OCI-LY7 (cell line): ENCODE data around the gene APBB2. TPM values are rescaled to one million over a fixed set of nuclear protein-coding genes. Genes with fewer than 3 reads are reported as not detected.

ENCODE experiments used
- BruUV-seq: library from RNA; stranded (reverse); fragments of 400-500 nt; replicated peaks from 2 replicates; lab custom pipeline; 2021; lab: Mats Ljungman, UMichigan
- CTCF ChIA-PET: fragments of 300-600 bp; sonication (Branson Sonifier 250); formaldehyde crosslinking; loops from one replicate; lab custom pipeline; 2022; ENCODE audit warnings: antibody characterized with exemption; ENCODE audit not compliant: unreplicated experiment; lab: Charles Lee
- POLR2A ChIA-PET: fragments of 300-600 bp; sonication (Branson Sonifier 250); formaldehyde crosslinking; loops from one replicate; lab custom pipeline; 2022; ENCODE audit warnings: antibody characterized with exemption; lab: Charles Lee
- DNase-seq: peaks from one replicate; pipeline ENCODE4 v3.0.0-alpha.2; 2015; ENCODE audit warnings: low spot score
- H2AFZ ChIP-seq: fragments of 200-600 bp; sonication (generic), shearing (Covaris generic); 2 replicates; pipeline ENCODE4 v1.6.1; 2014; ENCODE audit warnings: mild to moderate bottlenecking, antibody characterized with exemption, low read length, moderate library complexity
- H3K27ac ChIP-seq: fragments of 200-600 bp; sonication (generic); 2 replicates; pipeline ENCODE4 v1.5.1; 2014; ENCODE audit warnings: mixed run types, low read depth, mild to moderate bottlenecking, moderate library complexity, low read length, inconsistent platforms; ENCODE audit not compliant: poor library complexity, severe bottlenecking
- H3K36me3 ChIP-seq: fragments of 200-600 bp; sonication (generic); 2 replicates; pipeline ENCODE4 v1.6.1; 2014; ENCODE audit warnings: mild to moderate bottlenecking, antibody characterized with exemption, low read length, moderate library complexity, mixed read lengths; ENCODE audit not compliant: insufficient read depth
- H3K4me1 ChIP-seq: fragments of 200-600 bp; sonication (generic); 2 replicates; pipeline ENCODE4 v1.5.1; 2014; ENCODE audit warnings: mild to moderate bottlenecking, low read length; ENCODE audit not compliant: insufficient read depth, poor library complexity, severe bottlenecking
- H3K4me2 ChIP-seq: fragments of 200-600 bp; sonication (generic); 2 replicates; pipeline ENCODE4 v1.6.1; 2014; ENCODE audit warnings: mild to moderate bottlenecking, low read length
- H3K4me3 ChIP-seq: fragments of 200-600 bp; sonication (generic); 2 replicates; pipeline ENCODE4 v1.5.1; 2014; ENCODE audit warnings: mild to moderate bottlenecking, low read depth, low read length; ENCODE audit not compliant: poor library complexity, severe bottlenecking
- H3K79me2 ChIP-seq: fragments of 200-600 bp; sonication (generic); 2 replicates; pipeline ENCODE4 v1.6.1; 2016; ENCODE audit warnings: low read depth, mild to moderate bottlenecking, low read length, moderate library complexity, mixed read lengths; ENCODE audit not compliant: insufficient read depth
- H3K9me2 ChIP-seq: fragments of 200-600 bp; sonication (generic); 2 replicates; pipeline ENCODE4 v1.6.1; 2016; ENCODE audit warnings: mild to moderate bottlenecking, low read length, mixed read lengths; ENCODE audit not compliant: insufficient read depth
- H3K9me3 ChIP-seq: fragments of 200-600 bp; sonication (generic); 2 replicates; pipeline ENCODE4 v1.6.1; 2014; ENCODE audit warnings: mild to moderate bottlenecking, mixed run types, low read length, mixed read lengths
- H4K20me1 ChIP-seq: fragments of 200-600 bp; sonication (generic); 2 replicates; pipeline ENCODE4 v1.6.1; 2014; ENCODE audit warnings: mild to moderate bottlenecking, antibody characterized with exemption, low read length, moderate library complexity, mixed read lengths; ENCODE audit not compliant: insufficient read depth
- EZH2phosphoT487 ChIP-seq: fragments of 200-600 bp; sonication (generic); IDR thresholded peaks from 2 replicates; pipeline ENCODE4 v1.6.1; 2018; ENCODE audit warnings: low read depth, borderline replicate concordance, mild to moderate bottlenecking, mixed run types, antibody characterized with exemption, low read length, moderate library complexity, mixed read lengths
- intact Hi-C: fragments of 100-400 bp; cut with micrococcal nuclease; formaldehyde crosslinking; loops from one replicate; pipeline ENCODE4 v1.10.0; 2022; ENCODE audit not compliant: unreplicated experiment
- total RNA-seq, 2 experiments: library from RNA; depleted of rRNA in 1 of 2; stranded (reverse); fragments of >200 nt in 1 of 2; shearing (Covaris generic) in 1 of 2; gene quantifications; 2 replicates each; pipeline ENCODE4 v1.2.3, GENCODE V29; 2014 to 2022
- TF ChIP-seq, protein P1 (sequence below): fragments of 200-600 bp; sonication (generic); conservative IDR thresholded peaks from 2 replicates; pipeline ENCODE4 v1.5.1; 2014; ENCODE audit warnings: mild to moderate bottlenecking, antibody characterized with exemption, low read length, moderate library complexity, mixed read lengths

The APBB2 gene
- total RNA-seq, 2 experiments from 2014 or later, result 66.4 to 88.5 TPM

DNA sequence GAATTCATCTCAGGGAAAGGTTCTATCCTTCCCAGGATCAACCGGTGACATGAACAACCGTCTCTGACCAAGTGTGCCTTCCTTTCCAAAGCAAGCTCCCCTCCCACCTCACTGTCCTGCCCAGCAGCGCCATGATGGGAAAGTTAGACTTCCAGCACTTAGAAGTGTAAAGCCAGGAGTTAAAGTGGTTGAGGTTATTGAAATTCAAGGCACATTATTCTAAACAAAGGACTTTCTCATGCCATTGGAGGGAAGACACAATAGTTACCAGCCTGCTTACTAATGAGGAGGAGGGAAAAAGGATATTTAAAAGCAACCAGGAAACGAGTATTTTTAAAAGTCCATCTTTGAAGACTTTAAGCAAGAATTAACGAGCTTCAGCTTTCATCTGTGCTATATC, 367.8 kb downstream of the APBB2 start:
- no TSS peak for BruUV-seq
- H3K4me3 ChIP-seq, result no peak overlapping the region
- no peak overlapping the region for H3K27ac ChIP-seq
- no peaks in the 10 kb centered on the region for H3K4me1 ChIP-seq
- no peaks in the 10 kb centered on the region for H4K20me1 ChIP-seq
- no peak for DNase-seq
- CTCF ChIA-PET, result interaction anchor here (1.2 kb wide), 1 partner anchor 50 kb away, joined by 3 read pairs; no protein-coding TSS in a partner anchor
- intact Hi-C loops, result no loop called here
- no peaks in the 10 kb centered on the region for H3K36me3 ChIP-seq
- no peak for TF ChIP-seq EZH2phosphoT487
- TF ChIP-seq, protein P1, sequence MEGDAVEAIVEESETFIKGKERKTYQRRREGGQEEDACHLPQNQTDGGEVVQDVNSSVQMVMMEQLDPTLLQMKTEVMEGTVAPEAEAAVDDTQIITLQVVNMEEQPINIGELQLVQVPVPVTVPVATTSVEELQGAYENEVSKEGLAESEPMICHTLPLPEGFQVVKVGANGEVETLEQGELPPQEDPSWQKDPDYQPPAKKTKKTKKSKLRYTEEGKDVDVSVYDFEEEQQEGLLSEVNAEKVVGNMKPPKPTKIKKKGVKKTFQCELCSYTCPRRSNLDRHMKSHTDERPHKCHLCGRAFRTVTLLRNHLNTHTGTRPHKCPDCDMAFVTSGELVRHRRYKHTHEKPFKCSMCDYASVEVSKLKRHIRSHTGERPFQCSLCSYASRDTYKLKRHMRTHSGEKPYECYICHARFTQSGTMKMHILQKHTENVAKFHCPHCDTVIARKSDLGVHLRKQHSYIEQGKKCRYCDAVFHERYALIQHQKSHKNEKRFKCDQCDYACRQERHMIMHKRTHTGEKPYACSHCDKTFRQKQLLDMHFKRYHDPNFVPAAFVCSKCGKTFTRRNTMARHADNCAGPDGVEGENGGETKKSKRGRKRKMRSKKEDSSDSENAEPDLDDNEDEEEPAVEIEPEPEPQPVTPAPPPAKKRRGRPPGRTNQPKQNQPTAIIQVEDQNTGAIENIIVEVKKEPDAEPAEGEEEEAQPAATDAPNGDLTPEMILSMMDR, result no peak
- H2AFZ ChIP-seq, result no peak overlapping the region
- H3K9me2 ChIP-seq, result no peaks in the 10 kb centered on the region
- H3K4me2 ChIP-seq, result no peak overlapping the region
- no peaks in the 10 kb centered on the region for H3K79me2 ChIP-seq
- POLR2A ChIA-PET, result interaction anchor here (0.6 to 0.7 kb wide), 2 partner anchors 21 to 453 kb away, joined by 3 read pairs; no protein-coding TSS in a partner anchor
- no peaks in the 10 kb centered on the region for H3K9me3 ChIP-seq

DNA sequence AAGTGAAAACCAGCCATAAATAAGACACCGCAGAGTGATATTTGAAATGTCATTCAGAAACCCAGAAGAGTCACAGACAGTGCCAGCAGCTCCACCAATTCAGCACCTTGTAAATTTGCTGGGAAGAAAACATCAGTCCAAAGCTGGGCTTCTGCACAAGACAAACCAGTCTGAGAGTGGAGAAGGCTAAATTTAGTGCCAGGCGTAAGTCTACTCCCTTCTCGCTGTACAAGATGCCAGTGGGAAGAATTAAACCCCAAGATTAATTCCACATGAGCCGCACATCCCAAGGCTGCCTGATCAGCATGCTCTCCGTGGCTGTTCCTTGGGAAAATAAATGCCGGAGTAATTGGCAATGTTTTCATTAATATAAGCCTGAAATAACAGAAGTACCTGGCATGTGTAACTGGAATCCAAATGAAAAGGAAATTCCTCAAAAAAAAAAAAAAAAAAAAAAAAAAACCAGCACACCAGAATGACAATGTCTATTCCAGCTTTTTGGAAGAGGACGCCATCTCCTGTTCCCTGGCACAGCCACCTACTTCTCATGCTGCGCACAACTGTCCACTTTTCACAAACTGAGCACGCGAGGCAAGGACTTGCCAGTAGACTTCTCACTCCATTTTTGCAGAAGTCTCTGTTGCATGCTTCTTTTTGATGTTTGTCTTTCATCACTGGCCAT, 369.0 kb downstream of the APBB2 start:
- no peak for DNase-seq
- intact Hi-C loops, result no loop called here
- H4K20me1 ChIP-seq, result no peaks in the 10 kb centered on the region
- H2AFZ ChIP-seq, result no peak overlapping the region
- no peak overlapping the region for H3K27ac ChIP-seq
- BruUV-seq, result no TSS peak
- no peaks in the 10 kb centered on the region for H3K9me3 ChIP-seq
- no peak overlapping the region for H3K4me3 ChIP-seq
- no peaks in the 10 kb centered on the region for H3K36me3 ChIP-seq
- H3K4me2 ChIP-seq, result no peak overlapping the region
- H3K9me2 ChIP-seq, result no peaks in the 10 kb centered on the region
- H3K4me1 ChIP-seq, result peaks cover 9% of the 10 kb centered on the region
- no peaks in the 10 kb centered on the region for H3K79me2 ChIP-seq
- TF ChIP-seq, protein P1, result no peak
- no peak for TF ChIP-seq EZH2phosphoT487
- ChIA-PET CTCF (no interaction called here), POLR2A (interaction anchor here (1.1 kb wide), 1 partner anchor 13 kb away, joined by 4 read pairs; no protein-coding TSS in a partner anchor)

DNA sequence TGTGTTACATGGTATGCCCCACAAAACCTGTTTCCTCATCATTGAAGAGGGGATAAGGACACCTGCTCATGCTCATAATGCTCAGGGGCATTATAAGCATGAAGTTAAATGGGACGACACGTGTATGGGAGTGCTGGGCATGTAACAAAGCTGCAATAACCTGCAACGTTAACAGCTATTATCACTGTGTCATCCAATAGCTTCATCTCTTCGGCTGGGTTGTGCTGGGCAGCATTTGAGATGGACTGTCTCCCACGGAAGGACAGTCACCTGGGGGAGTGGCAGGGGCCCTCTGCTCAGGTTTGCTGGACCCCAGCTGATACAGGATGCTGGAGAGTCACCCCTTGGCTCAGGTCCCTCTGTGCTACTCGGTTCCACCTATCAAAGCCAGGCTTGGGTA, 370.1 kb downstream of the APBB2 start:
- Histone ChIP-seq H2AFZ (no peak overlapping the region), H3K79me2 (no peaks in the 10 kb centered on the region), H3K27ac (no peak overlapping the region), H3K4me3 (no peak overlapping the region), H3K9me2 (no peaks in the 10 kb centered on the region), H3K4me1 (peaks cover 12% of the 10 kb centered on the region), H4K20me1 (no peaks in the 10 kb centered on the region), H3K4me2 (no peak overlapping the region), H3K36me3 (no peaks in the 10 kb centered on the region), H3K9me3 (no peaks in the 10 kb centered on the region)
- DNase-seq, result no peak
- no TSS peak for BruUV-seq
- ChIA-PET POLR2A (interaction anchor here (1.0 to 1.1 kb wide), 2 partner anchors 14 to 44 kb away, joined by 4 read pairs; no protein-coding TSS in a partner anchor), CTCF (no interaction called here)
- no peak for TF ChIP-seq EZH2phosphoT487
- TF ChIP-seq, protein P1, result no peak
- intact Hi-C loops, result loop anchor here (5.0 kb wide), 2 partner anchors 53 to 107 kb away; no protein-coding TSS in a partner anchor
